ENCODE data around the gene CDK5R2.
"Not testable (repeated sequence)": the region's sequence is repeated elsewhere in the genome, so short reads cannot be mapped to it uniquely, and the experiment has no call there.

Gene CDK5R2

GRCh38 chr2:218959141-218959731 is at the start of gene CDK5R2:
CDK5R2 (plus strand) TSS chr2:218959666; CDS start chr2:218959821, 155 bp downstream.
- DNase-seq = peak; percentile 75

GRCh38 chr2:218910741-218911140 is 48.7 kb upstream of the CDK5R2 start:
- DNase-seq = no peak

GRCh38 chr2:218920504-218920903 is 39.0 kb upstream of the CDK5R2 start:
- no peak for DNase-seq

GRCh38 chr2:218924757-218925156 is 34.7 kb upstream of the CDK5R2 start:
- DNase-seq = no peak

- DNase-seq = no peak
Observed at GRCh38 chr2:218925434-218925833, 34.0 kb upstream of the CDK5R2 start.

- no peak for DNase-seq
Observed at GRCh38 chr2:218927422-218927821, 32.0 kb upstream of the CDK5R2 start.

GRCh38 chr2:218927876-218928275 is 31.6 kb upstream of the CDK5R2 start:
- DNase-seq = no peak

GRCh38 chr2:218930488-218930887 is 29.0 kb upstream of the CDK5R2 start:
- DNase-seq = not testable (repeated sequence)

GRCh38 chr2:218931751-218932150 is 27.7 kb upstream of the CDK5R2 start:
- not testable (repeated sequence) for DNase-seq

GRCh38 chr2:218944759-218945404 is 14.6 kb upstream of the CDK5R2 start:
- DNase-seq = no peak

GRCh38 chr2:218946621-218947020 is 12.8 kb upstream of the CDK5R2 start:
- no peak for DNase-seq

- DNase-seq = no peak
Observed at GRCh38 chr2:218952160-218952559, 7.3 kb upstream of the CDK5R2 start.

GRCh38 chr2:218953366-218953954 is 6.0 kb upstream of the CDK5R2 start:
- no peak for DNase-seq

- no peak for DNase-seq
Observed at GRCh38 chr2:218954541-218955300, 4.7 kb upstream of the CDK5R2 start.

- DNase-seq = no peak
Observed at GRCh38 chr2:218956039-218956438, 3.4 kb upstream of the CDK5R2 start.

GRCh38 chr2:218957671-218958070 is 1.8 kb upstream of the CDK5R2 start:
- no peak for DNase-seq

- DNase-seq = no peak
Observed at GRCh38 chr2:218958276-218958675, 1.2 kb upstream of the CDK5R2 start.

- no peak for DNase-seq
Observed at GRCh38 chr2:218959761-218960308, 369 bp downstream of the CDK5R2 start.

- no peak for DNase-seq
Observed at GRCh38 chr2:218960309-218961165, 1.1 kb downstream of the CDK5R2 start.

- DNase-seq = no peak
Observed at GRCh38 chr2:218961229-218961628, 1.8 kb downstream of the CDK5R2 start.

GRCh38 chr2:218961651-218962570 is 2.4 kb downstream of the CDK5R2 start:
- DNase-seq = no peak
